ENCODE data around the gene BCL2L11.
A peak's percentile ranks its signal among the peaks of the same experiment; 100 is the strongest.
"Not testable (repeated sequence)": the region's sequence is repeated elsewhere in the genome, so short reads cannot be mapped to it uniquely, and the experiment has no call there.

BCL2L11 gene

DNA sequence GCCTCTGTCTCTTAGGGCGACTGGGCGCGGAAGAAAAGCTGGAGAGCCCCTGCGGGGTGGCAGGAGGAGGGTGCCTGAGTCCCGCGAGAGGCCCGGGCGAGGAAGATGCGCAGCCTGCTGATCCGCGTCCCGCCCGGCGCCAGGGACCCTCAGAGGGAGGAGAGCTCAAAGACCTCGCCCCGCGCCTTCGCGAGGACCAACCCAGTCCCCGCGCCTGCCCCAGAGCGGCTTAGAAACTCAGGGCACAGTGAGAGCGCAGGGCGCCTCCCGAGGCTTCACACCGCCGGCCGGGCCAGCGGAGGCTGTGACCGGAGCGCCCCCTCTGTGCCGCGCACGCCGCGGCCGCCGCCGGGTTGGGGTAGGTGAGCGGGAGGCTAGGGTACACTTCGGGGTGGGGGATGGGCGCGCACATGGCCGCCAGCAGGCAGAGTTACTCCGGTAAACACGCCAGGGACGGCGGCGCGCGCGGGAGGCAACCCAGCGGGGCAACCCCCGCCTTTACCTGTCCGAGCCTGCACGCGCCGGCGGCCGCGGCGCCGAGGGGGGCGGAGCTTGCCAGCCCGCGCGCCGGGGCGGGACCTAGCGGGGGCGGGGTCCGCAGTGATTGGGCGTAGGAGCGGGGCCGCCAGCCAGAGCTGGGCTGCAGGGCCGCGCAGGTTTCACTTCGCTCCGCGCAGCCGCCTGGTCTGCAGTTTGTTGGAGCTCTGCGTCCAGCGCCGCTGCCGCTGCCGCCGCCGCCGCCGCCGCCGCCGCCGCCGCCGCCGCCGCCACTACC is at the start of gene BCL2L11:
BCL2L11 (plus strand) TSS at position 662 of the 775 bp plus-strand sequence. CDS start 2,832 bp downstream, outside the sequence.
- DNase-seq, result peak; percentile 82

GRCh38 chr2:111071600-111072171 is 49.0 kb upstream of the BCL2L11 start:
- peak; percentile 86 for DNase-seq

DNA sequence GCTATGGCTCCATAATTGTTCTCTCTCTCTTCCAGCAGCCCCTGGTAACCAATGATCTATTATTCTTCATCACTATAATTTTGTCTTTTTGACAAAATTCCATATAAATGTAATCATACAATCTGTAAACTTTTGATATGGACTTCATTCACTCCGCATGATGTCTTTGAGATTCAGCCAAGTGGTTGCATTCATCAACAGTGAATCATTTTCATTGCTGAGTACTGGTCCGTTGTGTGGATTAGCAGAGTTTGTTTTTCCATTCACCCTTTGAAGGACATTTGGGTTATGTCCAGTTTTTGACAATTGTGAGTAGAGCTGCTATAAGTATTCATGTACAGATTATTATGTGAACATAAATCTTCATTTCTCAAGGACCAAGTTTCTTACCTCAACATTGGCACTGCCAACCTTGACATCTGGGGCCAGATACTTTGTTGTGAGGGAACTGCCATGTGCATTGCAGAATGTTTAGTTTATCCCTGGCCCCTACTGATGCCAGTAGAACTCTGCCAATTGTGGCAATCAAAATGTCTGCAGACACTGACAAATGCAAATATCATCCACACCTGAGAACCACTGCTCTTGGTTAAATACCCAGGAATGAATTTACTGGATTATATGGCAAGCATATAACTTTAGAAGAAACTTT is 48.4 kb upstream of the BCL2L11 start:
- DNase-seq, result peak; percentile 89

DNA sequence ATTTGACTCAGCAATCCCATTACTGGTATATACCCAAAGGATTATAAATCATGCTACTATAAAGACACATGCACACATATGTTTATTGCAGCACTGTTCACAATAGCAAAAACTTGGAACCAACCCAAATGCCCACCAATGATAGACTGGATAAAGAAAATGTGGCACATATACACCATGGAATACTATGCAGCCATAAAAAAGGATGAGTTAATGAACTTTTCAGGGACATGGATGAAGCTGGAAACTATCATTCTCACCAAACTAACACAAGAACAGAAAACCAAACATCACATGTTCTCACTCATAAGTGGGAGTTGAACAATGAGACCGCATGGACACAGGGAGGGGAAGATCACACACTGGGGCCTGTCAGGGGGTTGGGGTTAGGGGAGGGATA is 38.1 kb upstream of the BCL2L11 start:
- not testable (repeated sequence) for DNase-seq

DNA sequence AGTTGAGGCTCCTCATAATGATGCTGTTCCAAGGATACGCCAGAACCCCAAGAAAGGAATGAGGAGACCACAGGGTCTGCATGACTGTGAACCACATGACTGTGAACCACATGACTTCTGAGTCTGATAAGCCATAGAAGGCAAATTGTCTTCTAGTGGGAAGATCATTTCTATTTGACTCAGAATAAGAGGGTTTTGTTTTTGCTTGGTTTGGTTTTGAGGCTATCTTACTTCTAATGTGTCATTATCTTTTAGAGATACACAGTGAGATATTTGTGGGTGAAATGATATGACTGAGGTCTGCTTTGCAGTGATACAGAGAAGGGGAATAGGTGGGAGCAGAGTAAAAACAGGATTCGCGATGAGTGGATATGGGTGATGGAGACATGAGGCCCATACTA is 28.9 kb upstream of the BCL2L11 start:
- DNase-seq, result no peak

- DNase-seq, result no peak
Measured at GRCh38 chr2:111094691-111095090, 26.0 kb upstream of the BCL2L11 start.

DNA sequence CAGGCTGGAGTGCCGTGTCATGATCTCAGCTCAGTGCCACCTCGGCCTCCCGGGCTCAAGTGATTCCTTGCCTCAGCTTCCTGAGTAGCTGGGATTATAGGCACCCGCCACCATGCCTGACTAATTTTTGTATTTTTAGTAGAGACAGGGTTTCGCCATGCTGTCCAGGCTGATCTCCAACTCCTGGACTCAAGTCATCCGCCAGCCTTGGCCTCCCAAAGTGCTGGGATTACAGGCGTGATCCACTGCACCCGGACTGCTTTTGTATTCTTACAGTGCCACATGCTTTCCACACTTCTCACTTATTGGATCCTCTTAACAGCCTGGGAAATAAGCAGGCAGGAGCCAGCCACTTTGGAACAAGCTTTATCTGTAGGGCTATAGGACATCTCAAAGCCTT is 25.3 kb upstream of the BCL2L11 start:
- no peak for DNase-seq

- DNase-seq, result no peak
Measured at GRCh38 chr2:111099402-111099801, 21.3 kb upstream of the BCL2L11 start.

DNA sequence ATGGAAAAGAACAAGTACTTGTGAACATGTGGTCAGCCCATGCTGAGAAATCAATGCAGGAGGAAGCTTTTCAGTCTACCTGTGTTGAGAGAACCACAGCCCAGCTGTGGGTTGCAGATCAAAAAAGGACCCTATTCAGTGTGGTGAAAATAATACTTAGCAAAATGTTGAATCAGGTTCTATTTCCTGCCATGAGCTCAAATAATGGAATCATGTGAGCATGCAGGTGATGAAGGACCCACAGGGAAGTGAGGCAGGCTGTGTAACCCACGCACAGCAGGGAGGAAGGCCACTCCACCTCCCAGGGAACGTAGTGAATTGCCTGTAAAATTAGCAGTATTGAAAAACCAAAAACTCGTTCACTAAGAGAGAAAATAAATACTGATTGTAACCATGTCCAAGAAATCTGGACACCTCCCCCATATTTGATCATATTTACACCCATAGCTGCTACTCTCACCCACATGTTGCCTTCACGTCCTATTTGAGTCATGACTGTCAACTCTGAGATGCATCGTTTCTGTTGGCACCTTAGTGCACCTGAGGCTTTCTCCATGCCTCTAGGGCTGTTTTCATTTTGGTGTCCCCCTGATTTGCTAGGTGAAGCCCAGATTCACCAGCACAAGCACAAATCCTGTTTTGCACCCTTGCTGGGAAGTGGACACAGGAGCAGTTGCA is 20.5 kb upstream of the BCL2L11 start:
- no peak for DNase-seq

- peak; percentile 7 for DNase-seq
Measured at GRCh38 chr2:111100765-111101162, 19.9 kb upstream of the BCL2L11 start.

GRCh38 chr2:111101592-111101991 is 19.1 kb upstream of the BCL2L11 start:
- DNase-seq, result no peak

GRCh38 chr2:111102216-111102615 is 18.5 kb upstream of the BCL2L11 start:
- DNase-seq, result no peak

DNA sequence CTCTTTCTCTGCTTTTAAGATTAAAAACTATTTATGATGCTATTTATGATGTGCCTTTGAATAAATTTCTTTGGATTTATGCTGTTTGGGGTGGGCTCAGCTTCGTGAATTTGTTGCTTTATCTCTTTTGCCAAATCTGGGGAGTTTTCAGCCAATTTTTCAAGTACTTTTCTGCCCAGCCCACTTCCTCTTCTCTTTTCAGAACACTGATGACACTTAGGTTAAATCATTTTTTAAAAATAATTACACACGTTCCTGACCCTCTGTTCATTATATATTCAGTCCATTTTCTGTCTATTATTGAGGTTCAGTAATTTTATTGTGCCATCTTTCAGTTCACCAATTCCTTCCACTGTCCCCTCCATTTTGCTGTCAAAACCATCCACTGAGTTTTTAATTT is 14.8 kb upstream of the BCL2L11 start:
- DNase-seq, result no peak

GRCh38 chr2:111106706-111107105 is 14.0 kb upstream of the BCL2L11 start:
- DNase-seq, result no peak

- peak; percentile 20 for DNase-seq
Measured at GRCh38 chr2:111108745-111109271, 11.9 kb upstream of the BCL2L11 start.

GRCh38 chr2:111111101-111111755 is 9.5 kb upstream of the BCL2L11 start:
- DNase-seq, result no peak

DNA sequence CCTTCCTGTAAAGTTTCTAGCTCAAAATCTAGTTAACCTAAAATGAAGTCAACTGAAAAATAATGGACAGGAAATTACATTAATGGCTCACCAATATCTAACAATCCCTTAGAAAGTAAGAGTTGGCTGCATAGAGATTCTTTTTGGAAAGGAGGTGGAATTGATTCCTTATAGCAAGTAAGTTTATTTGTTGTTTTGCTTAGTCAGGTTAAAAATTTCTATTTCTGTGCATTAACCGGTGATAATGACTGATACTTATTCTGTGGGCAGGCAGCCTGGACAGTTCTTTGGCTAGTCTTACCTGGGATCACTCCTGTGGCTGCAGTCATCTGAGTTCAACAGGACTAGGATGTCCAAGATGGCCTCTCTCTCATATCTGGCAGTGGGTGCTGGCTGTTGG is 6.9 kb upstream of the BCL2L11 start:
- no peak for DNase-seq

DNA sequence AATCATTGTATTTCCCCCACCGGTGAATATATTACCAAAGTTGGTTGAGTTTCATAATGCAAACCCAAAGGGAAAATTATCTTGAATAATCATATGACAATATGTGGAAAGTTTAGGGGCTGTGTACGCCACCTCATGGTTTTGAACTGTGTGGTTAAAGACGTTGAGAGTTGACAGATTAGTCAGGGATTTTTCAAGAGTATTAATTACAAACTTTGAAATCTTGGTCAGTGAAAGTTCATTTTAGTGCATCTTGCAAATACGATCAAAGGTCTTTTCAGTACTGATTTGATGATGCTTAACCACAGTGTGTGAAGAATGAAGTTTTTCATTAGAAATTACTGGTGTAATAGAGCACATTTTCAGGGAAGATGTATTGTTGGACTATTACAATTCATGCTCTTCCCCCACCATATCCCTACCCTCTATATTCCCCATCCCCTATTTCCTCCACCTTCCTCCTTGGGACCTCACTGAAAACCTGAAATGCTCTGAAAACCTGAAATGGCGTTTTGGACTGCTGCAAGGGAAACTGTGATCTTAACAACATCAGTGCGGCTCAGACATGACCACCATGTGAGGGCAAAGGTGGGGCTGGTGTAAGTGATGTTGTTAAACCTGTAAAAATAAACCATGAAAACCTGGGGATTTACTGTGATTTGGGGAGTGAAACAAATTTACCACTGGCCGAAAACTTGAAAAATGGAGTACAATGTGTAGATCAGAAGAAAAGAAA is 4.5 kb upstream of the BCL2L11 start:
- DNase-seq, result no peak

DNA sequence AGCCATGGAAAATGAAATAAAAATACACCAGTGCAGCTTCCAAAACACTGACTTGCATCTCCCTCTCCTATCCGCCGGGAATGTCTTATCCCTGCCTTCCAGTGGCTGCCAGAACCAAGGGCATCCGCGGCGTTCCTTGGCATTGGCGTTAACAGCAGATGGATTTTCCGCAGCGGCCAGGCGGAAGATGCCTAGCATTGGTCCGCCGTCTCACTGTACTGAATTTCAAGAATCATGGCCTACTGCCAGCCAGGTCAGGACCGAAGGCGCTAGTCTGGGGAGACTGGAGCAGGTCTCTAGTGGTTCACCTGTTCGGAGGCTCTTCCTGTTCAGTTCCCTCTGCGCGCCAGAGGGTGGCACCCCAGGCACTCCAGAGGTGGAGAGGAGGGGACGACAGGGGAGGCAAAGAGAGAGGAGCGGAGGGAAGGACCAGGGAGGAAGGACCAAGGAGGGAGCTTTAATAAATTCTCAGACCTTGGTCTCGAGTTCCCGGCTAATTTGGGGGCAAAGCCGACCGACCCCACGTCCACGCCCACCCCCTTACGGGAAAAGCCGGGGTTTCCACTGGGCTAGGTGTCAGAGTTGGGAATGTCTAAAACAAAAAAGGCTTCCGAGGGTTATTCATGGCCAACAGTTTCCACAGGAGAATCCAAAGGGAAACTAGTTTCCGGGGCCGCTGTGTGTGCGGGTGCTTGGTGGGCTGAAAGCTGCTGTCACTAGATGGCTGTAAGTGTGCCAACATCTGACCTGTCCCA is 3.7 kb upstream of the BCL2L11 start:
- peak; percentile 73 for DNase-seq

GRCh38 chr2:111117598-111118480 is 2.9 kb upstream of the BCL2L11 start:
- no peak for DNase-seq

Measured in NCI-H226 (cell line).